Stimulated activated CD8-positive, alpha-beta memory T cell treated with anti-CD3 and anti-CD28 coated beads, Interleukin-7, amount 100 ng/mL, for 48 hours (primary cell): ENCODE results near the gene SUSD6.
"Not testable (repeated sequence)": the region's sequence is repeated elsewhere in the genome, so short reads cannot be mapped to it uniquely, and the experiment has no call there.

Source experiments
- DNase-seq, 2 donors: peaks; one replicate each; pipeline ENCODE4 v3.0.0-alpha.2; 2020; ENCODE audit warnings: low read depth in 1 of 2; ENCODE audit errors: extremely low read depth in 1 of 2

Gene SUSD6

GRCh38 chr14:69647642-69648041, 36.2 kb downstream of the SUSD6 start:
- DNase-seq: not testable (repeated sequence)

DNA sequence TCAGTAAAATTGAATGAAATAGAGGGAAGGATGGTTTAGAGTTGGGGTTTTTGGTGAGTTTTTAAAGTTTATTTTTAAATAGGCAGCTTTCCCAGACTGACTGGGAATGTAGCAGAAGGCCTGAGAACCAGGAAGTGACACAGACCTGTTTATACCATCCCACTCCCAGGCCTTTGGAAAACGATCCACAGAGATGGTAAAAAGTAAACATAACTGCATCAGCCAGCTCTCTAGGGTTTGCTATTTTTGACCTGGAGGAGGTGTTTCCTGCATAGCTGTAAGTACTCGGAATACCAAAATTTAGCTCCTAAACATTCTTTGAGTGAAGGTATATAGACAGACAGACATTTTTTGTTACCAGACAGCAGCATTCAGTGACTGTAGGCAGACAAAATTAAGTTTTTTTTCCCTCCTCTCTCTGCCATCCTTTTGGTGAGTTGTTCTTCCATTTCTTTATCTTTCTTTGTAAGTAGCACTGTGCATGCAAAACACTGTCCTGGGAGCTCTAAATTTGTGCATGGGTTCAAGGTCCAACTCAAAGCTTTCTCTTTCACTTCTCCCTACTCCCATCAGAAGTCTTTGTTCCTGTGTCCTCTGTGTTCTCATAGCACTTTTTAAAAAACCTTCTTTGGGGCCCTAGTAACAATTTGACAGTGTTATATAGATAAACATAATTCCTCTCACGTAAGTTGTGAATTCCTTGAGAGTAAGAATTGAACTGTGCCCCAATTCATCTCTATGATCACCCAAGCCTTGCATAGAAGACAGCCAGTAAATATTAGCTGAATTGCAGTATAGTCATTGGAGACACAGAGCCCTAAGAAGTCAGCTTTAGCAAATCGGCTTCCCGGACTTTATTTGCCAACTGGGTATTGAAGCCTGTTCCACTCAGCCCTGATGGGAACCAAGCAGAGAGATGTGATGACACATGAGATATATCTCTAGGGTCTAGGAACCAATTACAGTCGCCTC, 37.4 kb downstream of the SUSD6 start:
- DNase-seq: no peak

DNA sequence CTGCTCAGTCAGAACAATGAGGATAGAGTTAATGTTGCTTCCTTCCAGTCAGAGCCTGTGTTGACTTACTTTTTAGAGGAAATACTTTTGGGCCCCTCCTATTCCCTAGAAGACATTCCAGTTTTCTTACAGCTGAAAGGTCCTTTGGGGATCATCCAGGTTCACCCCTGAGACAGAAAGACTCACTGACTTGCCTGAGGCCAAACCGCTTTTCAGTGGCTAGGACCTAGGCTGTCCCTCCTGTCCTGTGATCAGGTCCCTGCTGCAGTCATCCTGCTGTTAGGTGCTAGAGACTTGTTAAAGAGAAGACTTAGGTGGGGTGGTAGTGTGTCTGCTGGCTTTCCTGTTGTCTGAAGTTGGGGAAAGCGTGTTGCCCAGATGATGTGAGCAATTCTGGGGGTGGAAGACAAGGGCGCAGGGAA, 39.6 kb downstream of the SUSD6 start:
- no peak for DNase-seq

GRCh38 chr14:69651664-69652063, 40.3 kb downstream of the SUSD6 start:
- no peak for DNase-seq

GRCh38 chr14:69652942-69653684, 41.7 kb downstream of the SUSD6 start:
- no peak for DNase-seq

DNA sequence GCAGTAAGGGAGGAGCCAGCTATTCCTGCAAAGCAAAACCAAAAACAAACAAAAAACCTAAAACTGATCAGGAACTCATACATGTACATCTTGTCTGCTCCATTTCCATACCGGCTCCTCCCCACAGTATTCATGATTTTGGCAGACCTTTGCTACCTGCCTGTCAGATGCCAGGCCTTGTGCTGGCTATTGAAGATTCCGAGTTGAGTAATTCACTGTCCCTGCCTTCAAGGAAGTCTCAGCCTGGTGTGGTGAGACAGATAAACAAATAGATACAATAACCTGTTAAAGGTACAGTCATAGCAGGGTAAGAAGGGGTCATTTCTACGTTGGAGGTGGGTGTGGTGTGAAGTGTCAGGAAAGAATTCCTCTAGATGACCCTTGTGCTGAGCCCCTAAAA, 42.7 kb downstream of the SUSD6 start:
- DNase-seq: no peak

DNA sequence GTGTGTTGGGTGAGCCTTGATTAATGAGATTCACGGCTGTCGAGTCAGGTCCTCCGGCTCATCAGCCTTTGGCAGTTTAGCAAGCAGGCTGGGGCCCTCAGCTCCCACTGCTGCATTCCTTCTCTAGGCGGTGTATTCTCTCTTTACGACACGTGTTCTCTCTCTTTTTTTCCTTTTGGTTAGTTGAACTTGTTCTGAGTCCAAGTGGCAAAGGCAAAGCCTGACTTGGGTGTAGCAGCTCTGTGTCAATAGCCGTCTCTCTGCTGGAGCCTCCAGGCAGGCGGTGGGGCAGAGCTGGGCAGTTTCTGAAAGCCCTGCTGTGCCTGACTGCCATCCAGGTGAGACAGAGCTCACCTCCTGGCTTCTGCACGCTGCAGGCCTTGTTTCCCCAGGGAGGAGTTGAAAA, 46.6 kb downstream of the SUSD6 start:
- DNase-seq: no peak

GRCh38 chr14:69658664-69659261, 47.4 kb downstream of the SUSD6 start:
- no peak for DNase-seq

- DNase-seq: no peak
Observed at GRCh38 chr14:69660344-69661193, 49.2 kb downstream of the SUSD6 start.

DNA sequence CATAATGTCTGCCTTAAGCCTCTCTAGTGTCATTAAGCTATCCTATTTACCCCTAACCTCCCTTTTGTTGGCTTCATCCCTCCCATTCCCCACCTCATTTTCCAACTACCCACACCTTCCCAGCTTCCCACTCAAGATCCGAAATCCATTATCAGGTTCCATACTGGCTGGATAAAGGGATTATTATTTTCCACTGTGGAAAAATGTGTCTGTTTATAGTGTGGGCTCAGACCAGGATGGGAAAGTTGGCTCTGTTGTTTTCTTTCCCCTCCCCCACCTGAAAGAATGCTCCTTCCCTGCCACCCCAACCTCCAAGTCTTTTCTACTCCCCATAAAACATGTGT, 49.8 kb downstream of the SUSD6 start:
- no peak for DNase-seq

GRCh38 chr14:69662636-69663299, 51.4 kb downstream of the SUSD6 start:
- no peak for DNase-seq

DNA sequence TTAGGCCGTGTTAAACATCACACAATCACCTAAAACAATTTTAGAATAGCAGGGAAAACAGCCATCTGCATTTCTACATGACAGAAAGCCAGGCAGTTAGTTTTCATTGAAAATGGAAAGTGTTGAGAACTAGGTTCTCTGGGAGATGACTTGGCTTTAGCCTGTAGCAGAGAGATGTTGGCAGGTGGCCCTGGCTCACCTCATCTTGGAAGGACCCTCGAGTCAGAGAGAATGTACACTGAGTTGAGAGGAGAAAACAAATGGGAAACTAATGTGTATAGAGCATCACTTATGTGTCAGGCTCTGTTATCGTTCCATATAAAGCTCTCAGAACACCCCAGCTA, 51.9 kb downstream of the SUSD6 start:
- DNase-seq: no peak

DNA sequence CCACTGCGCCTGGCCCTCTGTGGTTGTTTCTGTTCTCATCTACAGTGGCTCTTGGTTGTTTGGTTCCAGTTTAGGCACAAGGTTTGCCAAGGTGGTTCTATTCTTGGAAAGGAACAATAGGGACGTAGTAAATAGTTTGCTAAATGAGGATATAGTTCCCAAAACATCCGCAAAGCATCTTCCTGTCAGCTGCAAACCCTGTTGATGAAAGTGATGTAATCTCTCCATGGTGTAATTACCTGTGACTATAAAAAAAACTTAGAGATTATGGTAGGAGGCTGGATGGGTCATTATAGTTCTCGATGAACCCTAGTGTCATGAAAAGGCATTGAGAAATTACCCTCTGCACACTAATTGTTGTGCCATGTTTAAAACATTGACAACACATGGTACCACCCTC, 52.9 kb downstream of the SUSD6 start:
- DNase-seq: no peak

DNA sequence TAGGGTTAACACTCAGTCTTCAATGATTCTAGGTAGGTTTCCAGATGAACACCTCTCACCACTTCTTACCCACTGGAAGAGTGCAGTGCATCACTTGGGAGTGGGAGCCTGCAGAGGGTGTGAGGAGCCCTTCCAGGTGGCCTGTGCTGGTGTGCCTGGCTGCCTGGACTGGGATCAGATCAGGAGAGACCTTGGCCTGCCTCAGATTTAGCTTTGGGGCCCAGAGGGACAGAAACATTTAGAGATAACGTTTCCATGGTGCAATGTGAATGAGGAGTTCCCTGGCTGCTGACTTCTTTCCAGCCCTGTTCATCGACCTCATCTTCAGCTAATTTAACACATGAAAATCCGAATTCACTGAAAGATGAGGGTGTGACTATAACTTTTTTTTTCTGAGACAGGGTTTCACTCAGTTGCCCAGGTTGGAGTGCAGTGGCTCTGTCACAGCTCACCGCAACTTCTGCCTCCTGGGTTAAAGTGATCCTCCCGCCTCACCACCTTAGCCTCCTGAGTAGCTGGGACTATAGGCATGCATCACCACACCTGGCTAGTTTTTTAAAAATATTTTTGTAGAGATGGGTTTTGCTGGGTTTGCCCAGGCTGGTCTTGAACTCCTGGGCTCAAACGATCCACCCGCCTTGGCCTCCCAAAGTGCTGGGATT, 53.6 kb downstream of the SUSD6 start:
- DNase-seq: no peak

GRCh38 chr14:69665631-69666030, 54.2 kb downstream of the SUSD6 start:
- DNase-seq: no peak

- no peak for DNase-seq
Observed at GRCh38 chr14:69666112-69666511, 54.7 kb downstream of the SUSD6 start.

- DNase-seq: no peak
Observed at GRCh38 chr14:69666690-69667211, 55.4 kb downstream of the SUSD6 start.

GRCh38 chr14:69667938-69668335, 56.5 kb downstream of the SUSD6 start:
- no peak for DNase-seq

GRCh38 chr14:69669375-69669774, 58.0 kb downstream of the SUSD6 start:
- DNase-seq: no peak

- DNase-seq: no peak
Observed at GRCh38 chr14:69670093-69670492, 58.7 kb downstream of the SUSD6 start.
